Neutrophil (primary cell): ENCODE measurements around the gene CCNL2.
"Not testable (repeated sequence)": the region's sequence is repeated elsewhere in the genome, so short reads cannot be mapped to it uniquely, and the experiment has no call there.

ENCODE experiments used
- H3K27ac ChIP-seq: fragments of 200-600 bp; sonication (generic); 2 replicates; pipeline ENCODE4 v1.5.1; 2016; ENCODE audit warnings: mild to moderate bottlenecking, moderate library complexity
- H3K27me3 ChIP-seq: fragments of 200-600 bp; sonication (generic); 2 replicates; pipeline ENCODE4 v1.6.0; 2016; ENCODE audit warnings: mild to moderate bottlenecking
- H3K36me3 ChIP-seq: fragments of 200-600 bp; sonication (generic); 2 replicates; pipeline ENCODE4 v1.5.1; 2017
- H3K4me1 ChIP-seq, 2 experiments: fragments of 200-600 bp in 1 of 2; sonication (generic) in 1 of 2; 1 replicate in 1 of 2; 2 replicates in 1 of 2; pipeline versions ENCODE4 v1.5.1 to v1.6.1; 2013 to 2016; ENCODE audit warnings: low read depth in 1 of 2, low read length in 1 of 2, mild to moderate bottlenecking in 1 of 2, moderate library complexity in 1 of 2; ENCODE audit not compliant: control insufficient read depth in 1 of 2, insufficient read depth in 1 of 2
- H3K4me3 ChIP-seq, 2 experiments: fragments of 200-600 bp in 1 of 2; sonication (generic) in 1 of 2; 1 replicate in 1 of 2; 2 replicates in 1 of 2; pipeline ENCODE4 v1.5.1; 2013 to 2016; ENCODE audit warnings: low read depth in 1 of 2, low read length in 1 of 2, mild to moderate bottlenecking in 1 of 2, moderate library complexity in 1 of 2
- H3K9me3 ChIP-seq: fragments of 200-600 bp; sonication (generic); 2 replicates; pipeline ENCODE4 v1.5.1; 2016
- CTCF ChIP-seq: fragments of 200-600 bp; sonication (generic); IDR thresholded peaks from 2 replicates; pipeline ENCODE4 v1.5.1; 2016; ENCODE audit warnings: antibody characterized with exemption

CCNL2 gene

GRCh38 chr1:1430114-1430982 is 31.2 kb upstream of the CCNL2 start:
- TF ChIP-seq CTCF = no peak
- no peak overlapping the region for H3K27ac ChIP-seq
- peaks cover 100% of the 10 kb centered on the region for H3K27me3 ChIP-seq
- no peaks in the 10 kb centered on the region for H3K36me3 ChIP-seq
- no peak overlapping the region for H3K4me3 ChIP-seq
- no peaks in the 10 kb centered on the region for H3K9me3 ChIP-seq
- H3K4me1 ChIP-seq = peaks cover 0 to 3% of the 10 kb centered on the region in 2 experiments

GRCh38 chr1:1429671-1430073 is 30.5 kb upstream of the CCNL2 start:
- TF ChIP-seq CTCF = no peak
- no peaks in the 10 kb centered on the region for H3K4me1 ChIP-seq
- H3K36me3 ChIP-seq = no peaks in the 10 kb centered on the region
- no peak overlapping the region for H3K27ac ChIP-seq
- no peak overlapping the region for H3K4me3 ChIP-seq
- no peaks in the 10 kb centered on the region for H3K9me3 ChIP-seq
- peaks cover 100% of the 10 kb centered on the region for H3K27me3 ChIP-seq

- H3K4me1 ChIP-seq = not testable (repeated sequence)
These were observed 29.8 kb upstream of the CCNL2 start for GRCh38 chr1:1428967-1429366.

DNA sequence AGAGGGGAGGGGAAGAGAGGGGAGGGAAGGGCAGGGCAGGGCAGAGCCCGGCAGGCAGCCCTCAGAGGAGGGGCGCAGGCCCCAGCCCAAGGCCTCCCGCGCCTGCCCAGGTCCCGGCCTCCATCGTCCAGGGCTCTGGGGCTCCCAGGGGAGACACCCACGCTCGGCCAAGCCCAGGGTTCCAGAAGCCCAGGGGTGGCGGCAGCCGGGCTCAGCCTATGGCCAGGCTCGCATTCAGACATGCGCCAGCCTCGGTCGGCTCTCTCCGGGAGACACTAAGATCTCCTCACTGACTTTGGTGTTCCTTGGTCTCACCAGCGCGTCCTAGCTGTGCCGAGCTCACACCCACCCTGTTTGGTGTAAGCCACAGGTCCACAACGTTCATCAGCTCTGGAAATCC is 29.0 kb upstream of the CCNL2 start:
- no peak overlapping the region for H3K27ac ChIP-seq
- no peak for TF ChIP-seq CTCF
- H3K27me3 ChIP-seq = peaks cover 96% of the 10 kb centered on the region
- no peak overlapping the region for H3K4me3 ChIP-seq
- no peaks in the 10 kb centered on the region for H3K9me3 ChIP-seq
- H3K36me3 ChIP-seq = no peaks in the 10 kb centered on the region
- no peaks in the 10 kb centered on the region for H3K4me1 ChIP-seq

More at GRCh38 chr1:1428967-1429366, 29.8 kb upstream of the CCNL2 start:
- not testable (repeated sequence) for H3K27ac ChIP-seq, H3K9me3 ChIP-seq, H3K36me3 ChIP-seq, H3K4me3 ChIP-seq
- peaks cover 99% of the 10 kb centered on the region for H3K27me3 ChIP-seq

- Histone ChIP-seq H3K4me1 (no peaks in the 10 kb centered on the region), H3K27ac (no peak overlapping the region), H3K4me3 (no peak overlapping the region), H3K36me3 (no peaks in the 10 kb centered on the region), H3K27me3 (peaks cover 96% of the 10 kb centered on the region), H3K9me3 (no peaks in the 10 kb centered on the region)
- no peak for TF ChIP-seq CTCF
These were observed 28.6 kb upstream of the CCNL2 start for GRCh38 chr1:1427820-1428148.

GRCh38 chr1:1427106-1427819 is 28.1 kb upstream of the CCNL2 start:
- Histone ChIP-seq H3K9me3 (no peaks in the 10 kb centered on the region), H3K4me3 (no peak overlapping the region), H3K27me3 (peaks cover 96% of the 10 kb centered on the region), H3K4me1 (no peaks in the 10 kb centered on the region), H3K27ac (no peak overlapping the region), H3K36me3 (no peaks in the 10 kb centered on the region)
- no peak for TF ChIP-seq CTCF
